Measurements from ENCODE around the gene KHDRBS2.
A peak's percentile ranks its signal among the peaks of the same experiment; 100 is the strongest.

The KHDRBS2 gene

DNA sequence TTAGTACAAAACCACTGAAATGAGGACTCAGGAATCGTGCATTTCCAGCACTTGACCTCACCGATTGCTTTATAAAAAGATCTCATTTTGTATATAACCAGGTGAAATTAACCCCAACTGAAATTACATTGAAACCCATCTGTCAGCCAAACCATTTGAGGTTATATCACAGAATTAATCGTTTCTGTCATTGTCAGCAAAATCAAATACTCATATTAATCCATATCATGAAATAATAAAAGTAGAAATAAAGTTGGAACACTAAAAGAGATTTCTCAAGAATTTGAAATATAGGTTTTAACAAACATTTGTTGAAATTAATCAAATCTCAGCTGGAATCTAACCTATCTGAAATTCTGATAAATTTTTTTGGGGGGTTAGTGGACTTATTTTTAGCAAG lies 23.7 kb downstream of the KHDRBS2 start:
- TF ChIP-seq, protein P1, sequence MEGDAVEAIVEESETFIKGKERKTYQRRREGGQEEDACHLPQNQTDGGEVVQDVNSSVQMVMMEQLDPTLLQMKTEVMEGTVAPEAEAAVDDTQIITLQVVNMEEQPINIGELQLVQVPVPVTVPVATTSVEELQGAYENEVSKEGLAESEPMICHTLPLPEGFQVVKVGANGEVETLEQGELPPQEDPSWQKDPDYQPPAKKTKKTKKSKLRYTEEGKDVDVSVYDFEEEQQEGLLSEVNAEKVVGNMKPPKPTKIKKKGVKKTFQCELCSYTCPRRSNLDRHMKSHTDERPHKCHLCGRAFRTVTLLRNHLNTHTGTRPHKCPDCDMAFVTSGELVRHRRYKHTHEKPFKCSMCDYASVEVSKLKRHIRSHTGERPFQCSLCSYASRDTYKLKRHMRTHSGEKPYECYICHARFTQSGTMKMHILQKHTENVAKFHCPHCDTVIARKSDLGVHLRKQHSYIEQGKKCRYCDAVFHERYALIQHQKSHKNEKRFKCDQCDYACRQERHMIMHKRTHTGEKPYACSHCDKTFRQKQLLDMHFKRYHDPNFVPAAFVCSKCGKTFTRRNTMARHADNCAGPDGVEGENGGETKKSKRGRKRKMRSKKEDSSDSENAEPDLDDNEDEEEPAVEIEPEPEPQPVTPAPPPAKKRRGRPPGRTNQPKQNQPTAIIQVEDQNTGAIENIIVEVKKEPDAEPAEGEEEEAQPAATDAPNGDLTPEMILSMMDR (IDR thresholded peaks at IDR 0.05; ENCODE audit: insufficient read depth, low read length), result no peak
- TF ChIP-seq SPI1 (IDR thresholded peaks at IDR 0.05; ENCODE audit: borderline replicate concordance, low read depth) (no peak), POLR2AphosphoS5 (IDR thresholded peaks at IDR 0.05; ENCODE audit: low read depth) (no peak), GABPA (IDR thresholded peaks at IDR 0.05; ENCODE audit: low read depth) (no peak)
- TF ChIP-seq, protein P2, sequence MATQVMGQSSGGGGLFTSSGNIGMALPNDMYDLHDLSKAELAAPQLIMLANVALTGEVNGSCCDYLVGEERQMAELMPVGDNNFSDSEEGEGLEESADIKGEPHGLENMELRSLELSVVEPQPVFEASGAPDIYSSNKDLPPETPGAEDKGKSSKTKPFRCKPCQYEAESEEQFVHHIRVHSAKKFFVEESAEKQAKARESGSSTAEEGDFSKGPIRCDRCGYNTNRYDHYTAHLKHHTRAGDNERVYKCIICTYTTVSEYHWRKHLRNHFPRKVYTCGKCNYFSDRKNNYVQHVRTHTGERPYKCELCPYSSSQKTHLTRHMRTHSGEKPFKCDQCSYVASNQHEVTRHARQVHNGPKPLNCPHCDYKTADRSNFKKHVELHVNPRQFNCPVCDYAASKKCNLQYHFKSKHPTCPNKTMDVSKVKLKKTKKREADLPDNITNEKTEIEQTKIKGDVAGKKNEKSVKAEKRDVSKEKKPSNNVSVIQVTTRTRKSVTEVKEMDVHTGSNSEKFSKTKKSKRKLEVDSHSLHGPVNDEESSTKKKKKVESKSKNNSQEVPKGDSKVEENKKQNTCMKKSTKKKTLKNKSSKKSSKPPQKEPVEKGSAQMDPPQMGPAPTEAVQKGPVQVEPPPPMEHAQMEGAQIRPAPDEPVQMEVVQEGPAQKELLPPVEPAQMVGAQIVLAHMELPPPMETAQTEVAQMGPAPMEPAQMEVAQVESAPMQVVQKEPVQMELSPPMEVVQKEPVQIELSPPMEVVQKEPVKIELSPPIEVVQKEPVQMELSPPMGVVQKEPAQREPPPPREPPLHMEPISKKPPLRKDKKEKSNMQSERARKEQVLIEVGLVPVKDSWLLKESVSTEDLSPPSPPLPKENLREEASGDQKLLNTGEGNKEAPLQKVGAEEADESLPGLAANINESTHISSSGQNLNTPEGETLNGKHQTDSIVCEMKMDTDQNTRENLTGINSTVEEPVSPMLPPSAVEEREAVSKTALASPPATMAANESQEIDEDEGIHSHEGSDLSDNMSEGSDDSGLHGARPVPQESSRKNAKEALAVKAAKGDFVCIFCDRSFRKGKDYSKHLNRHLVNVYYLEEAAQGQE (IDR thresholded peaks at IDR 0.05; ENCODE audit: insufficient replicate concordance, low read depth), result no peak

DNA sequence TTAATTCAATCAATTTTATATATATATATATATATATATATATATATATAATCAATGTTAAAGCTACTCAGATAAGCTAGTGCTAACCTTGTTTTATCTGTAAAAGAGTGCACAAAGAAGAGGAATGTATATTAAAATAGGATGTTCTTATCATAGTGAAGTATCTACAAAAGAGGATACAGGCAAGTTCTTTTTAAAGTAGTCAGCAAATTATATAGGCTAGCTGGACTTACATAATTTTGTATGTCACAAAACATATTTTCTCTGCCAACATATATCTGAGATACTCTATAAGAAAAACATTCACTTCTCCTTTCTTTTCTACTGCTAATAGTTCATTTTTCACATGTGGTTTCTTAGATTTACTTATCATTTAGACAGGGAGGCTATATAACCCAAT lies 39.9 kb downstream of the KHDRBS2 start:
- H3K4me3 ChIP-seq (replicated peaks; ENCODE audit: insufficient read depth, low read length), result no peak overlapping the region
- DNase-seq (ENCODE audit: low read depth in 1 of 2, low spot score in 1 of 2), result no peak
- TF ChIP-seq, protein P1 (IDR thresholded peaks at IDR 0.05; ENCODE audit: insufficient read depth, low read length), result no peak
- TF ChIP-seq GABPA (IDR thresholded peaks at IDR 0.05; ENCODE audit: low read depth) (no peak), SPI1 (IDR thresholded peaks at IDR 0.05; ENCODE audit: borderline replicate concordance, low read depth) (no peak), POLR2AphosphoS5 (IDR thresholded peaks at IDR 0.05; ENCODE audit: low read depth) (no peak)
- TF ChIP-seq, protein P2 (IDR thresholded peaks at IDR 0.05; ENCODE audit: insufficient replicate concordance, low read depth), result no peak
- H3K27me3 ChIP-seq (ENCODE audit: insufficient read depth, poor library complexity, severe bottlenecking), result no peaks in the 10 kb centered on the region
- no peak overlapping the region for H3K27ac ChIP-seq (replicated peaks)

More for the DNA sequence above, 23.7 kb downstream of the KHDRBS2 start:
- H3K27me3 ChIP-seq (ENCODE audit: insufficient read depth, poor library complexity, severe bottlenecking), result no peaks in the 10 kb centered on the region
- no peak overlapping the region for H3K27ac ChIP-seq (replicated peaks)
- no peak for DNase-seq (ENCODE audit: low read depth in 1 of 2, low spot score in 1 of 2)
- no peak overlapping the region for H3K4me3 ChIP-seq (replicated peaks; ENCODE audit: insufficient read depth, low read length)

DNA sequence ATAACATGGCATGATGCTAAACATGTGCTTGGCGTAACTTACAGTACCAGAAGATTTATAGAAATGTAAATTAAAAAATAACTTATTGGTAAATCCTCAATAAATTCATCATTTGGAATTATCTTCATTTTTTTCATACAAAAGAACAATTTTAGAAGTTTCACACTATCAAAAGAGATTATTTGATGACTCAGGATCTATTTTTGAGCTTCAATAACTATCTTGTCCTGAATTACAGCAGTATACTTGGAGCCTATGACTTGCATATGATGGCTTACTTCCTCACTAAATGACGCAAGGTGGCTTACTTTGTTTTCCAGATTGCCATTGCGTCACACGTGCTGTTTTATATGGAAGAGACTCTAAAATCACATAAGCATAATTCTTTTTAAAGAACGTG lies 49.2 kb downstream of the KHDRBS2 start:
- TF ChIP-seq SPI1 (IDR thresholded peaks at IDR 0.05; ENCODE audit: borderline replicate concordance, low read depth) (no peak), POLR2AphosphoS5 (IDR thresholded peaks at IDR 0.05; ENCODE audit: low read depth) (no peak), GABPA (IDR thresholded peaks at IDR 0.05; ENCODE audit: low read depth) (no peak)
- TF ChIP-seq, protein P2 (IDR thresholded peaks at IDR 0.05; ENCODE audit: insufficient replicate concordance, low read depth), result no peak
- TF ChIP-seq, protein P1 (IDR thresholded peaks at IDR 0.05; ENCODE audit: insufficient read depth, low read length), result no peak
- H3K4me3 ChIP-seq (replicated peaks; ENCODE audit: insufficient read depth, low read length), result no peak overlapping the region
- H3K27ac ChIP-seq (replicated peaks), result no peak overlapping the region
- H3K27me3 ChIP-seq (ENCODE audit: insufficient read depth, poor library complexity, severe bottlenecking), result no peaks in the 10 kb centered on the region
- DNase-seq (ENCODE audit: low read depth in 1 of 2, low spot score in 1 of 2), result peak in 1 of 2 experiments; percentile 1
